ENCODE data around the gene EYA3. TPM values are rescaled to one million over a fixed set of nuclear protein-coding genes. Genes with fewer than 3 reads are reported as not detected.

EYA3 gene
- total and polyA plus RNA-seq, 10 of the 15 experiments (the other 5 are each of a cell fraction or from before 2014, with no cell fraction given), result 13.0 to 46.6 (median 23.4) TPM

GRCh38 chr1:27972141-27972540 is 116.3 kb downstream of the EYA3 start (continued):
- TF ChIP-seq EGR1 (IDR thresholded peaks at IDR 0.05; ENCODE audit: borderline replicate concordance in 1 of 2, low read depth in 2 of 2, low read length in 2 of 2) (no peak), WRNIP1 (IDR thresholded peaks at IDR 0.05; ENCODE audit: borderline replicate concordance, low read depth, low read length) (no peak), SMARCA5 (IDR thresholded peaks at IDR 0.05) (no peak), IRF5 (IDR thresholded peaks at IDR 0.05; ENCODE audit: borderline replicate concordance) (no peak), RUNX3 (IDR thresholded peaks at IDR 0.05; ENCODE audit: low read length) (no peak), RAD21 (IDR thresholded peaks at IDR 0.05; ENCODE audit: insufficient read depth, low read depth, low read length) (no peak), CREM (IDR thresholded peaks at IDR 0.05; ENCODE audit: low read depth) (no peak), GABPA (IDR thresholded peaks at IDR 0.05; ENCODE audit: low read depth) (no peak), CHD1 (IDR thresholded peaks at IDR 0.05; ENCODE audit: low read depth, low read length) (no peak)
- TF ChIP-seq, protein P1, sequence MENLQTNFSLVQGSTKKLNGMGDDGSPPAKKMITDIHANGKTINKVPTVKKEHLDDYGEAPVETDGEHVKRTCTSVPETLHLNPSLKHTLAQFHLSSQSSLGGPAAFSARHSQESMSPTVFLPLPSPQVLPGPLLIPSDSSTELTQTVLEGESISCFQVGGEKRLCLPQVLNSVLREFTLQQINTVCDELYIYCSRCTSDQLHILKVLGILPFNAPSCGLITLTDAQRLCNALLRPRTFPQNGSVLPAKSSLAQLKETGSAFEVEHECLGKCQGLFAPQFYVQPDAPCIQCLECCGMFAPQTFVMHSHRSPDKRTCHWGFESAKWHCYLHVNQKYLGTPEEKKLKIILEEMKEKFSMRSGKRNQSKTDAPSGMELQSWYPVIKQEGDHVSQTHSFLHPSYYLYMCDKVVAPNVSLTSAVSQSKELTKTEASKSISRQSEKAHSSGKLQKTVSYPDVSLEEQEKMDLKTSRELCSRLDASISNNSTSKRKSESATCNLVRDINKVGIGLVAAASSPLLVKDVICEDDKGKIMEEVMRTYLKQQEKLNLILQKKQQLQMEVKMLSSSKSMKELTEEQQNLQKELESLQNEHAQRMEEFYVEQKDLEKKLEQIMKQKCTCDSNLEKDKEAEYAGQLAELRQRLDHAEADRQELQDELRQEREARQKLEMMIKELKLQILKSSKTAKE (IDR thresholded peaks at IDR 0.05; ENCODE audit: low read depth, poor library complexity, severe bottlenecking), result no peak
- TF ChIP-seq, protein P2, sequence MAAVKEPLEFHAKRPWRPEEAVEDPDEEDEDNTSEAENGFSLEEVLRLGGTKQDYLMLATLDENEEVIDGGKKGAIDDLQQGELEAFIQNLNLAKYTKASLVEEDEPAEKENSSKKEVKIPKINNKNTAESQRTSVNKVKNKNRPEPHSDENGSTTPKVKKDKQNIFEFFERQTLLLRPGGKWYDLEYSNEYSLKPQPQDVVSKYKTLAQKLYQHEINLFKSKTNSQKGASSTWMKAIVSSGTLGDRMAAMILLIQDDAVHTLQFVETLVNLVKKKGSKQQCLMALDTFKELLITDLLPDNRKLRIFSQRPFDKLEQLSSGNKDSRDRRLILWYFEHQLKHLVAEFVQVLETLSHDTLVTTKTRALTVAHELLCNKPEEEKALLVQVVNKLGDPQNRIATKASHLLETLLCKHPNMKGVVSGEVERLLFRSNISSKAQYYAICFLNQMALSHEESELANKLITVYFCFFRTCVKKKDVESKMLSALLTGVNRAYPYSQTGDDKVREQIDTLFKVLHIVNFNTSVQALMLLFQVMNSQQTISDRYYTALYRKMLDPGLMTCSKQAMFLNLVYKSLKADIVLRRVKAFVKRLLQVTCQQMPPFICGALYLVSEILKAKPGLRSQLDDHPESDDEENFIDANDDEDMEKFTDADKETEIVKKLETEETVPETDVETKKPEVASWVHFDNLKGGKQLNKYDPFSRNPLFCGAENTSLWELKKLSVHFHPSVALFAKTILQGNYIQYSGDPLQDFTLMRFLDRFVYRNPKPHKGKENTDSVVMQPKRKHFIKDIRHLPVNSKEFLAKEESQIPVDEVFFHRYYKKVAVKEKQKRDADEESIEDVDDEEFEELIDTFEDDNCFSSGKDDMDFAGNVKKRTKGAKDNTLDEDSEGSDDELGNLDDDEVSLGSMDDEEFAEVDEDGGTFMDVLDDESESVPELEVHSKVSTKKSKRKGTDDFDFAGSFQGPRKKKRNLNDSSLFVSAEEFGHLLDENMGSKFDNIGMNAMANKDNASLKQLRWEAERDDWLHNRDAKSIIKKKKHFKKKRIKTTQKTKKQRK (IDR thresholded peaks at IDR 0.05; ENCODE audit: low read depth, low read length), result no peak
